ENCODE measurements around the gene GART.
A peak's percentile ranks its signal among the peaks of the same experiment; 100 is the strongest.
"Not testable (repeated sequence)": the region's sequence is repeated elsewhere in the genome, so short reads cannot be mapped to it uniquely, and the experiment has no call there.

The GART gene

GRCh38 chr21:33511639-33512038, 30.3 kb downstream of the GART start:
- DNase-seq, result no peak

- no peak for DNase-seq
These were observed 31.1 kb downstream of the GART start for GRCh38 chr21:33510826-33511225.

GRCh38 chr21:33507003-33507402, 34.9 kb downstream of the GART start:
- not testable (repeated sequence) for DNase-seq

- DNase-seq, result no peak
These were observed 36.1 kb downstream of the GART start for GRCh38 chr21:33505833-33506232.

- no peak for DNase-seq
These were observed 45.6 kb downstream of the GART start for GRCh38 chr21:33496345-33496744.

GRCh38 chr21:33495743-33496142, 46.2 kb downstream of the GART start:
- no peak for DNase-seq

GRCh38 chr21:33493756-33494155, 48.2 kb downstream of the GART start:
- DNase-seq, result no peak

GRCh38 chr21:33492571-33492970, 49.3 kb downstream of the GART start:
- no peak for DNase-seq

GRCh38 chr21:33491373-33492102, 50.4 kb downstream of the GART start, which contains the start of gene DNAJC28:
Gene DNAJC28, minus strand, starts transcription at chr21:33491716. Its CDS starts 2,323 bp downstream, at chr21:33489393.
- DNase-seq, result peak; percentile 94

GRCh38 chr21:33490991-33491372, 50.9 kb downstream of the GART start:
- no peak for DNase-seq

- DNase-seq, result no peak
These were observed 53.0 kb downstream of the GART start for GRCh38 chr21:33488936-33489335.

- no peak for DNase-seq
These were observed 53.9 kb downstream of the GART start for GRCh38 chr21:33487996-33488395.

GRCh38 chr21:33481314-33481943, 60.5 kb downstream of the GART start:
- no peak for DNase-seq

- no peak for DNase-seq
These were observed 61.3 kb downstream of the GART start for GRCh38 chr21:33480481-33481103.

- peak; percentile 93 for DNase-seq
These were observed 62.0 kb downstream of the GART start, which contains the start of gene TMEM50B for GRCh38 chr21:33479679-33480480. Gene TMEM50B, minus strand, starts transcription at chr21:33479974. Its CDS starts 11,089 bp downstream, at chr21:33468885.

GRCh38 chr21:33478935-33479678, 62.8 kb downstream of the GART start:
- peak; percentile 26 for DNase-seq

GRCh38 chr21:33478182-33478581, 63.7 kb downstream of the GART start:
- DNase-seq, result no peak

GRCh38 chr21:33477066-33477465, 64.9 kb downstream of the GART start:
- no peak for DNase-seq

- DNase-seq, result no peak
These were observed 68.6 kb downstream of the GART start for GRCh38 chr21:33473344-33473743.

GRCh38 chr21:33470701-33471100, 71.2 kb downstream of the GART start:
- no peak for DNase-seq

- DNase-seq, result not testable (repeated sequence)
These were observed 72.7 kb downstream of the GART start for GRCh38 chr21:33469183-33469582.

- DNase-seq, result no peak
These were observed 80.2 kb downstream of the GART start for GRCh38 chr21:33461538-33462250.
